Choroid plexus epithelial cell (primary cell): ENCODE results near the gene ST6GALNAC3.
A peak's percentile ranks its signal among the peaks of the same experiment; 100 is the strongest.

Experiments
- DNase-seq: peaks from one replicate; pipeline ENCODE4 v3.0.0-alpha.2; 2010; ENCODE audit warnings: low read depth
- H3K4me3 ChIP-seq: 2 replicates; pipeline ENCODE4 v1.5.1; 2011; ENCODE audit warnings: low read depth, mild to moderate bottlenecking, control low read depth, low read length, moderate library complexity
- CTCF ChIP-seq: conservative IDR thresholded peaks from 2 replicates; pipeline ENCODE4 v1.5.1; 2011; ENCODE audit warnings: low read depth, mild to moderate bottlenecking, control low read depth, inconsistent platforms, low read length, moderate library complexity

Gene ST6GALNAC3

GRCh38 chr1:76074321-76075187, at the start of gene ST6GALNAC3:
TSS of gene ST6GALNAC3 (plus strand) at chr1:76074746.
- peak within 1 kb of the TSS; percentile 70 for H3K4me3 ChIP-seq
- DNase-seq, result peak; percentile 57
- no peak for TF ChIP-seq CTCF

GRCh38 chr1:76027341-76027740, 47.2 kb upstream of the ST6GALNAC3 start:
- no peak for TF ChIP-seq CTCF
- no peak for DNase-seq
- no peak overlapping the region for H3K4me3 ChIP-seq

GRCh38 chr1:76029331-76029730, 45.2 kb upstream of the ST6GALNAC3 start:
- no peak for TF ChIP-seq CTCF

DNA sequence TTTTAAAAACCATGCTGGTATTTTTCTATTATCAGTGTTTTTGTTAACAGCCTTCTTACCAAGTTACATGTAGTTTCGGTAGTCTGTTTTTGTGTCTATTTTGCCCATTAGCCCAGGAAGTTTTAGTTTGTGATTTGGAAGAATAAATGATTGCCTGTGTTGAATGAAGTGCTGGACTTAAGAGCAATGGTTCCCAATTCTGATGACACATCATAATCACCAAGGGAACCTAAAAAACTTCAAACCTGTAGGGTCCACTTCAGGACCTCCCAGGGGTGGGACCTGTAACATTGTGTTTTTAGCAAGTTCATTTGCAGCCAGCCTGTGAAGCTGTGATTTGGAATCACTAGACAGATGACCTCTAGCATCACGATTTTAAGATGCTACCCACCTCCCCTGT, 43.0 kb upstream of the ST6GALNAC3 start:
- no peak for TF ChIP-seq CTCF
- no peak overlapping the region for H3K4me3 ChIP-seq
- DNase-seq, result no peak

More at GRCh38 chr1:76029331-76029730, 45.2 kb upstream of the ST6GALNAC3 start:
- no peak for DNase-seq
- H3K4me3 ChIP-seq, result no peak overlapping the region

GRCh38 chr1:76033800-76034475, 40.6 kb upstream of the ST6GALNAC3 start:
- no peak for DNase-seq
- TF ChIP-seq CTCF, result no peak
- no peak overlapping the region for H3K4me3 ChIP-seq

DNA sequence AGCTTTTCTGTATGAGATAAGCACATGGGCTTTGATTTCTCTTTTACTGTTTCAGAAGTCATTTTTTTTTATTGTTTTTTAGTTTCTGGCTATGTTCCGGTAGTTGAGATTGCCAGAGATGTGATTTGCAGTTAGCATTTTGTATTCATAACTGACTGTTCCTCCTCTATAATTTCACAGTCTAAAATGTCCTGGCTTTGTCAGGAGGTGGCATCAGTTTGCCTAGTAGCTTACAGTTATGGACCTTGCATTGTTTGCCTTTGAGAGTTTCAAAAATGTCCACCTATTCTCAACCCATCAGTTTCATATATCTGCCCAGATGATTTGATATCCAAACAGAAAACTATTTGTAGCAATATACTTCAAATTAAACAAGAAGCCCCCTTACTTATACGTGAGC, 39.5 kb upstream of the ST6GALNAC3 start:
- no peak for DNase-seq
- peak; percentile 45 for TF ChIP-seq CTCF
- H3K4me3 ChIP-seq, result no peak overlapping the region
